Measurements from ENCODE around the gene TTC38. TPM values are rescaled to one million over a fixed set of nuclear protein-coding genes. Genes with fewer than 3 reads are reported as not detected.

Gene TTC38
- total RNA-seq, 1 donor from 2014 or later = 28.1 TPM

- Mint-ChIP-seq H3K27ac (ENCODE audit: unreplicated experiment) (no peak overlapping the region), H3K9me3 (ENCODE audit: unreplicated experiment) (no peaks in the 10 kb centered on the region), H3K4me1 (ENCODE audit: unreplicated experiment) (no peaks in the 10 kb centered on the region), H3K4me3 (ENCODE audit: unreplicated experiment) (no peak overlapping the region), H3K27me3 (ENCODE audit: unreplicated experiment) (no peaks in the 10 kb centered on the region), H3K36me3 (ENCODE audit: unreplicated experiment) (peaks cover 34% of the 10 kb centered on the region)
- TF ChIP-seq CTCF (IDR thresholded peaks at IDR 0.05) = no peak
- no peak for DNase-seq (ENCODE audit: extremely low spot score, unreplicated experiment)
Observed at GRCh38 chr22:46281866-46282678, 14.3 kb downstream of the TTC38 start.

- H3K4me3 Mint-ChIP-seq (ENCODE audit: unreplicated experiment) = no peak overlapping the region
- DNase-seq (ENCODE audit: extremely low spot score, unreplicated experiment) = no peak
- peaks cover 27% of the 10 kb centered on the region for H3K36me3 Mint-ChIP-seq (ENCODE audit: unreplicated experiment)
- no peak overlapping the region for H3K27ac Mint-ChIP-seq (ENCODE audit: unreplicated experiment)
- no peak for TF ChIP-seq CTCF (IDR thresholded peaks at IDR 0.05)
- no peaks in the 10 kb centered on the region for H3K4me1 Mint-ChIP-seq (ENCODE audit: unreplicated experiment)
- H3K27me3 Mint-ChIP-seq (ENCODE audit: unreplicated experiment) = no peaks in the 10 kb centered on the region
- no peaks in the 10 kb centered on the region for H3K9me3 Mint-ChIP-seq (ENCODE audit: unreplicated experiment)
Observed at GRCh38 chr22:46286006-46286405, 18.2 kb downstream of the TTC38 start.

GRCh38 chr22:46286941-46287872 lies 19.4 kb downstream of the TTC38 start:
- H3K27ac Mint-ChIP-seq (ENCODE audit: unreplicated experiment) = no peak overlapping the region
- DNase-seq (ENCODE audit: extremely low spot score, unreplicated experiment) = no peak
- H3K9me3 Mint-ChIP-seq (ENCODE audit: unreplicated experiment) = peaks cover 2% of the 10 kb centered on the region
- no peaks in the 10 kb centered on the region for H3K27me3 Mint-ChIP-seq (ENCODE audit: unreplicated experiment)
- peaks cover 26% of the 10 kb centered on the region for H3K36me3 Mint-ChIP-seq (ENCODE audit: unreplicated experiment)
- no peak overlapping the region for H3K4me3 Mint-ChIP-seq (ENCODE audit: unreplicated experiment)
- TF ChIP-seq CTCF (IDR thresholded peaks at IDR 0.05) = no peak
- no peaks in the 10 kb centered on the region for H3K4me1 Mint-ChIP-seq (ENCODE audit: unreplicated experiment)

GRCh38 chr22:46287873-46288751 lies 20.3 kb downstream of the TTC38 start:
- Mint-ChIP-seq H3K4me3 (ENCODE audit: unreplicated experiment) (no peak overlapping the region), H3K36me3 (ENCODE audit: unreplicated experiment) (peaks cover 34% of the 10 kb centered on the region), H3K27ac (ENCODE audit: unreplicated experiment) (no peak overlapping the region), H3K4me1 (ENCODE audit: unreplicated experiment) (peaks cover 2% of the 10 kb centered on the region), H3K9me3 (ENCODE audit: unreplicated experiment) (peaks cover 2% of the 10 kb centered on the region), H3K27me3 (ENCODE audit: unreplicated experiment) (no peaks in the 10 kb centered on the region)
- TF ChIP-seq CTCF (IDR thresholded peaks at IDR 0.05) = no peak
- DNase-seq (ENCODE audit: extremely low spot score, unreplicated experiment) = no peak

Measured in osteocyte (in vitro differentiated cells).